ENCODE measurements around the gene LRSAM1.
A peak's percentile ranks its signal among the peaks of the same experiment; 100 is the strongest.

The LRSAM1 gene

GRCh38 chr9:127539259-127539981, 88.1 kb downstream of the LRSAM1 start:
- H3K27ac ChIP-seq (ENCODE audit: poor library complexity, severe bottlenecking), result peak overlapping the region; percentile 84
- TF ChIP-seq CTCF (IDR thresholded peaks at IDR 0.05; ENCODE audit: poor library complexity, severe bottlenecking), result no peak
- no peak overlapping the region for H3K4me3 ChIP-seq (ENCODE audit: severe bottlenecking)
- DNase-seq (ENCODE audit: low spot score), result no peak
- no peak for ATAC-seq (ENCODE audit: low read depth)
- H3K9me3 ChIP-seq (ENCODE audit: severe bottlenecking), result no peaks in the 10 kb centered on the region
- H3K4me1 ChIP-seq (ENCODE audit: insufficient read depth, poor library complexity, severe bottlenecking), result peaks cover 89% of the 10 kb centered on the region
- peaks cover 62% of the 10 kb centered on the region for H3K36me3 ChIP-seq (ENCODE audit: low read depth)
- no peaks in the 10 kb centered on the region for H3K27me3 ChIP-seq (ENCODE audit: insufficient read depth, poor library complexity, severe bottlenecking)

- ATAC-seq (ENCODE audit: low read depth) (no peak), DNase-seq (ENCODE audit: low spot score) (no peak)
- Histone ChIP-seq H3K27me3 (ENCODE audit: insufficient read depth, poor library complexity, severe bottlenecking) (no peaks in the 10 kb centered on the region), H3K4me1 (ENCODE audit: insufficient read depth, poor library complexity, severe bottlenecking) (peaks cover 87% of the 10 kb centered on the region), H3K27ac (ENCODE audit: poor library complexity, severe bottlenecking) (peak overlapping the region; percentile 84), H3K4me3 (ENCODE audit: severe bottlenecking) (no peak overlapping the region), H3K36me3 (ENCODE audit: low read depth) (peaks cover 65% of the 10 kb centered on the region), H3K9me3 (ENCODE audit: severe bottlenecking) (no peaks in the 10 kb centered on the region)
- no peak for TF ChIP-seq CTCF (IDR thresholded peaks at IDR 0.05; ENCODE audit: poor library complexity, severe bottlenecking)
Observed at GRCh38 chr9:127539982-127540663, 88.8 kb downstream of the LRSAM1 start.

GRCh38 chr9:127540664-127541041, 89.3 kb downstream of the LRSAM1 start:
- no peak for ATAC-seq (ENCODE audit: low read depth)
- Histone ChIP-seq H3K4me3 (ENCODE audit: severe bottlenecking) (no peak overlapping the region), H3K36me3 (ENCODE audit: low read depth) (peaks cover 62% of the 10 kb centered on the region), H3K27ac (ENCODE audit: poor library complexity, severe bottlenecking) (peak overlapping the region; percentile 84), H3K9me3 (ENCODE audit: severe bottlenecking) (no peaks in the 10 kb centered on the region), H3K4me1 (ENCODE audit: insufficient read depth, poor library complexity, severe bottlenecking) (peaks cover 87% of the 10 kb centered on the region), H3K27me3 (ENCODE audit: insufficient read depth, poor library complexity, severe bottlenecking) (no peaks in the 10 kb centered on the region)
- DNase-seq (ENCODE audit: low spot score), result no peak
- TF ChIP-seq CTCF (IDR thresholded peaks at IDR 0.05; ENCODE audit: poor library complexity, severe bottlenecking), result no peak

- no peak for ATAC-seq (ENCODE audit: low read depth)
- Histone ChIP-seq H3K27ac (ENCODE audit: poor library complexity, severe bottlenecking) (peak overlapping the region; percentile 84), H3K9me3 (ENCODE audit: severe bottlenecking) (no peaks in the 10 kb centered on the region), H3K4me3 (ENCODE audit: severe bottlenecking) (no peak overlapping the region), H3K27me3 (ENCODE audit: insufficient read depth, poor library complexity, severe bottlenecking) (no peaks in the 10 kb centered on the region), H3K36me3 (ENCODE audit: low read depth) (peaks cover 57% of the 10 kb centered on the region), H3K4me1 (ENCODE audit: insufficient read depth, poor library complexity, severe bottlenecking) (peaks cover 87% of the 10 kb centered on the region)
- no peak for DNase-seq (ENCODE audit: low spot score)
- no peak for TF ChIP-seq CTCF (IDR thresholded peaks at IDR 0.05; ENCODE audit: poor library complexity, severe bottlenecking)
Observed at GRCh38 chr9:127541176-127541575, 89.9 kb downstream of the LRSAM1 start.

GRCh38 chr9:127541865-127542264, 90.6 kb downstream of the LRSAM1 start:
- DNase-seq (ENCODE audit: low spot score) (no peak), ATAC-seq (ENCODE audit: low read depth) (no peak)
- Histone ChIP-seq H3K4me1 (ENCODE audit: insufficient read depth, poor library complexity, severe bottlenecking) (peaks cover 87% of the 10 kb centered on the region), H3K9me3 (ENCODE audit: severe bottlenecking) (no peaks in the 10 kb centered on the region), H3K36me3 (ENCODE audit: low read depth) (peaks cover 59% of the 10 kb centered on the region), H3K4me3 (ENCODE audit: severe bottlenecking) (no peak overlapping the region), H3K27me3 (ENCODE audit: insufficient read depth, poor library complexity, severe bottlenecking) (no peaks in the 10 kb centered on the region), H3K27ac (ENCODE audit: poor library complexity, severe bottlenecking) (peak overlapping the region; percentile 84)
- TF ChIP-seq CTCF (IDR thresholded peaks at IDR 0.05; ENCODE audit: poor library complexity, severe bottlenecking), result no peak
